Heart left ventricle (tissue), 16 donors: ENCODE data around the gene AFDN. TPM values are rescaled to one million over a fixed set of nuclear protein-coding genes. Genes with fewer than 3 reads are reported as not detected.
A peak's percentile ranks its signal among the peaks of the same experiment; 100 is the strongest.

Source experiments
- ATAC-seq, 4 donors: fragments of 200-7000 bp; cut with Tn5 transposase; one replicate each; pipeline ENCODE4 v1.9.1; 2020 to 2022; ENCODE audit warnings: moderate library complexity in 4 of 4, mild to moderate bottlenecking in 3 of 4, moderate number of reproducible peaks in 1 of 4
- DNase-seq, 5 donors: peaks; one replicate each; pipeline ENCODE4 v3.0.0-alpha.2; 2020
- H3K27ac ChIP-seq, 12 donors: fragments of 200-600 bp; sonication (generic) in 4 of 12; one replicate each; pipeline versions ENCODE4 v1.5.0 to v1.8.0; 2016 to 2022; ENCODE audit warnings: mild to moderate bottlenecking in 2 of 12
- H3K27me3 ChIP-seq, 9 donors: fragments of 200-600 bp; sonication (generic) in 2 of 9; one replicate each; pipeline versions ENCODE4 v1.5.1 to v1.8.0; 2016 to 2022; ENCODE audit warnings: mild to moderate bottlenecking in 3 of 9
- H3K36me3 ChIP-seq, 9 donors: fragments of 200-600 bp; sonication (generic) in 2 of 9; one replicate each; pipeline versions ENCODE4 v1.5.0 to v1.8.0; 2018 to 2022; ENCODE audit warnings: mild to moderate bottlenecking in 2 of 9
- H3K4me1 ChIP-seq, 12 donors: fragments of 200-600 bp; sonication (generic) in 4 of 12; one replicate each; pipeline versions ENCODE4 v1.5.0 to v1.8.0; 2016 to 2022; ENCODE audit warnings: mild to moderate bottlenecking in 3 of 12
- H3K4me3 ChIP-seq, 12 donors: fragments of 200-600 bp; sonication (generic) in 4 of 12; one replicate each; pipeline versions ENCODE4 v1.5.0 to v1.8.0; 2017 to 2022; ENCODE audit warnings: mild to moderate bottlenecking in 9 of 12, moderate library complexity in 4 of 12
- H3K9me3 ChIP-seq, 12 donors: fragments of 200-600 bp; sonication (generic) in 4 of 12; one replicate each; pipeline versions ENCODE4 v1.5.0 to v1.8.0; 2016 to 2022; ENCODE audit warnings: mild to moderate bottlenecking in 1 of 12
- POLR2A ChIP-seq, 2 donors: fragments of 450-650 bp; IDR thresholded peaks; one replicate each; pipeline ENCODE4 v1.6.1; 2017; ENCODE audit warnings: antibody characterized with exemption in 2 of 2, mild to moderate bottlenecking in 2 of 2, moderate library complexity in 2 of 2
- WGBS, 4 donors: extraction: QIAGEN DNeasy Blood & Tissue Kit in 2 of 4; methylation state at CpG; one replicate each; pipeline versions ENCODE4 v1.1.5 to v1.1.7; 2013 to 2018; 5-methylcytosine and 5-hydroxymethylcytosine counted together
- intact Hi-C, 10 donors: fragments of 100-400 bp; cut with DNase I; formaldehyde crosslinking; loops; one replicate each; pipeline versions ENCODE4 v1.11.1 to v1.14.2; 2022
- polyA plus RNA-seq, 2 donors: library from polyadenylated mRNA; stranded (reverse); fragments of 200-250 nt; gene quantifications; one replicate each; pipeline ENCODE4 v1.2.3, GENCODE V29; 2013
- total RNA-seq, 9 donors: library from RNA; depleted of rRNA in 2 of 9; stranded (reverse); fragments of >200 nt in 2 of 9; fragmentation: NEBNext Ultra II Directional in 3 of 9; extraction: Animal tissue kit (Norgen Biotek cat#: 25700) in 3 of 9; gene quantifications; one replicate each; pipeline versions ENCODE4 v1.1.0 to v1.2.4, GENCODE V29; 2016 to 2023
- TF ChIP-seq, protein P1 (sequence below), 12 donors: fragments of 200-600 bp; sonication (generic) in 4 of 12; IDR thresholded peaks; one replicate each; pipeline versions ENCODE4 v1.5.0 to v1.8.0; 2018 to 2022; ENCODE audit warnings: antibody characterized with exemption in 12 of 12, mild to moderate bottlenecking in 5 of 12
- donor health status: ischemic (EF 13 %, LVEDD 7.1; RV severe dilation, severe dysfunction).
- donor health status: healthy with polysubstance abuse.
- donor health status: DM: no; HTN: yes; CAD: no.
- donor health status: DM: no; HTN: no; CAD: no.
- donor health status: ischemic (EF 25% LVEDD 6.9; RV normal size, moderate dysfunction).
- donor health status: ischemic (EF 25% LVEDD 5.7; RV mildly dilated, moderate dysfunction).
- donor health status: healthy.
- donor health status: DM: yes; HTN: yes; CAD: no.
- donor health status: ischemic (EF 35%, LVEDD 5.7; RV mildly dilated, moderate dysfunction).
- donor health status: nonischemic (EF 11% LVEDD 7.7; RV severe dilation, severe dysfunction).
- donor health status: DM: yes; HTN: yes; CAD: no.
- donor health status: PGD.
- donor health status: ischemic (EF 29% LVEDD 5.4; RV normal size, mild dysfunction).
- donor health status: nonischemic (EF 23%, LVEDD 6.1; RV moderate dilation, normal function).

AFDN gene
- total and polyA plus RNA-seq, 11 donors = 27.6 to 100 (median 50.4) TPM

DNA sequence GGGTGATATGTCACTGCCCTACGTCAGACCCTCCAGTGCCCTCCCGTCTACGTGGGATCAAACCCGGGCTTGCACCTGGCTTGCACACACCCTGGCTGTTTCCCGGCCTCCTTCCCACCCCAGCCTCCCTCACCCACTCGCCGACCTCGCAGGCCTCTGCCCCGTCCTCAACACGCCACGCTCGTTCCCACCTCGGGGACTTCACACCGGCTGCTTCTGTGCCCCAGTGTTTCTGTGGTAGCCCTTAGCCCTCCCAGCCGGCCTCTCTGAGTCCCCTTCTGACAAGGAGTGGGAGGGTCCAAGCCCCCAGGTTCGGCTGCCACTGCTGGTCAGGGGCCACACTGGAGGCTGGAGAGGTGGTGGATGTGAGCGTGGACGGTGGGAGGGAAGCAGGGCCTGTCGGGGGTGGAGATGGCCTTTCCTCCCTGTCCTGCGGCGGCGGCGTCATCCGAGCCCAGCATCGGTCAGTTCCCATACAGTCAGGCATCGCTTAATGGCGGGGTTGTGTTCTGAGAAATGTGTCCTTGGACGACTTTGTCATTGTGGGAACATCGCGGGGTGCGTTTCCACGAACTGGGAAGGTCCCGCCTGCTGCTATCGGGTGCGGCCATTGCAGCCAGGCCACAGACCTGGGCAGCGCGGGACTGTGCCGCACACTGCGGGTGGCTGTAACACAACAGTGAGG, 159.3 kb downstream of the AFDN start:
- Histone ChIP-seq H3K9me3 (no peaks in the 10 kb centered on the region), H3K4me3 (no peak overlapping the region), H3K27me3 (no peaks in the 10 kb centered on the region), H3K4me1 (peaks cover 0 to 18% (median under 1%) of the 10 kb centered on the region in 12 donors), H3K27ac (no peak overlapping the region), H3K36me3 (no peaks in the 10 kb centered on the region)
- TF ChIP-seq POLR2A (IDR thresholded peaks at IDR 0.05) = no peak
- TF ChIP-seq, protein P1, sequence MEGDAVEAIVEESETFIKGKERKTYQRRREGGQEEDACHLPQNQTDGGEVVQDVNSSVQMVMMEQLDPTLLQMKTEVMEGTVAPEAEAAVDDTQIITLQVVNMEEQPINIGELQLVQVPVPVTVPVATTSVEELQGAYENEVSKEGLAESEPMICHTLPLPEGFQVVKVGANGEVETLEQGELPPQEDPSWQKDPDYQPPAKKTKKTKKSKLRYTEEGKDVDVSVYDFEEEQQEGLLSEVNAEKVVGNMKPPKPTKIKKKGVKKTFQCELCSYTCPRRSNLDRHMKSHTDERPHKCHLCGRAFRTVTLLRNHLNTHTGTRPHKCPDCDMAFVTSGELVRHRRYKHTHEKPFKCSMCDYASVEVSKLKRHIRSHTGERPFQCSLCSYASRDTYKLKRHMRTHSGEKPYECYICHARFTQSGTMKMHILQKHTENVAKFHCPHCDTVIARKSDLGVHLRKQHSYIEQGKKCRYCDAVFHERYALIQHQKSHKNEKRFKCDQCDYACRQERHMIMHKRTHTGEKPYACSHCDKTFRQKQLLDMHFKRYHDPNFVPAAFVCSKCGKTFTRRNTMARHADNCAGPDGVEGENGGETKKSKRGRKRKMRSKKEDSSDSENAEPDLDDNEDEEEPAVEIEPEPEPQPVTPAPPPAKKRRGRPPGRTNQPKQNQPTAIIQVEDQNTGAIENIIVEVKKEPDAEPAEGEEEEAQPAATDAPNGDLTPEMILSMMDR (IDR thresholded peaks at IDR 0.05) = no peak
- intact Hi-C loops = no loop called here
- no peak for DNase-seq
- peak in 1 of 4 donors; percentile 9 for ATAC-seq
- 96 to 97% (median 96%) methylated on average over 36 to 39 of the region's 39 CpGs for WGBS, 4 donors

DNA sequence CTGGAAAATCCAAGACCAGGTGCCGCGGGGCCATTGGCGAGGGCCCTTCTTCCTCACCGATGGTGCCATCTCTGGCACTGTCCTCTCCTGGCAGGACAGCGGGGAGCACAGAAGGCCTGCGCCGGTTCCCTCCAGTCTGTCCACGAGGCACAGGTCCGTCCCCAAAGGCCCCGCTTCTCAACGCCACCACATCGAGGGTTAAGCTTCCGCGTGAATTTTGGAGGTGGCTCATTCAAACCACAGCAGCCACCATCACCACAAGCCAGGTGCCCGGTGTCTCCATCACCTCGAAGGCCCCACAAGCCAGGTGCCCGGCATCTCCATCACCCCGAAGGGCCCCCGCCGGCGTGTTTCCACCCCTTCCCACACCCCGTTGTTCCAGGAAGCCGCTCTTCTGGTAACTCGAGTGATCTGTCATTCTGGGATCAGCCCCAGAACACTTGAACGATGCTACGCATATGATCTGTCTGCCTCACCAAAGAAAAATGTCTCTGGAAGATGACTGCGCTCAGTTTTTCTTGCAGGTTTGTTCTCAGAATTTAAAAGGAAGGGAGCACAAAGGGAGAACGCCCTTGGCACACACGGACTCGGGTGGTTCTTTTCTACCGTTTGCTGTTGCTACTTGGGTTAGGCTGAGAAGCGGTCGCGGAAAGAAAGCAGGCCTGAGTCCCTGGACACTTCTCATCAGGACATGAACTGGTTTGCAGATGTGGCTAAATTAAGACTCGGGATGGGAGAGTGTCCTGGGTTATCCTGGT, 160.9 kb downstream of the AFDN start:
- no peak overlapping the region for H3K4me3 ChIP-seq
- peak overlapping the region in 11 of 12 donors; percentile 38 to 81 (median 62) for H3K27ac ChIP-seq
- H3K36me3 ChIP-seq = no peaks in the 10 kb centered on the region
- no peaks in the 10 kb centered on the region for H3K27me3 ChIP-seq
- no peaks in the 10 kb centered on the region for H3K9me3 ChIP-seq
- WGBS, 4 donors = 76 to 83% (median 81%) methylated on average over 35 of the region's 35 CpGs
- ATAC-seq (peak in 2 of 4 donors; percentile 28 to 30), DNase-seq (no peak)
- peaks cover 0 to 22% (median 0%) of the 10 kb centered on the region in 12 donors for H3K4me1 ChIP-seq
- TF ChIP-seq, protein P1 (IDR thresholded peaks at IDR 0.05) = no peak
- TF ChIP-seq POLR2A (IDR thresholded peaks at IDR 0.05) = no peak
- intact Hi-C loops = loop anchor here in 1 of 10 donors (1.0 kb wide), 1 partner anchor 49 kb away; no protein-coding TSS in a partner anchor

DNA sequence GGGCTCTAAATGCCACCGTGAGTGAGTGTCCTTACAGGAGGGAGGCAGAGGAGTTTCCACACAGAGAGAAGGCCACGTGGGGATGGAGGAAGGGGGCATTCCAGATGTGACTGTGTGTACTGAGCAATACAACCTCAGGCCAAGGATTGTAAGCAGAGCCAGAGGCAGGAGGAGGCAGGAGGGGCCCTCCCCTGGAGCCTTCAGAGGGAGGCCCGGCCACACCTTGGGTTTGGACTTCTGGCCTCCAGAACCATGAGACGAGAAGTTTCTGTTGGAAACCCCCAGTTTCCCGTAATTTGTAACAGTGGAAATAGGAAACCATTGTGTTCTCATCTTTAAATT, 161.4 kb downstream of the AFDN start:
- H3K4me1 ChIP-seq = peaks cover 0 to 22% (median 0%) of the 10 kb centered on the region in 12 donors
- H3K36me3 ChIP-seq = no peaks in the 10 kb centered on the region
- no peak for TF ChIP-seq POLR2A (IDR thresholded peaks at IDR 0.05)
- TF ChIP-seq, protein P1 (IDR thresholded peaks at IDR 0.05) = no peak
- peak overlapping the region in 11 of 12 donors; percentile 38 to 81 (median 62) for H3K27ac ChIP-seq
- ATAC-seq (peak; percentile 48 to 77 (median 58)), DNase-seq (no peak)
- WGBS, 4 donors = 55 to 69% (median 64%) methylated on average over 5 of the region's 5 CpGs
- intact Hi-C loops = loop anchor here in 1 of 10 donors (1.0 kb wide), 1 partner anchor 48 kb away; no protein-coding TSS in a partner anchor
- no peaks in the 10 kb centered on the region for H3K9me3 ChIP-seq
- no peak overlapping the region for H3K4me3 ChIP-seq
- H3K27me3 ChIP-seq = no peaks in the 10 kb centered on the region
